ENCODE results near the gene PRKCD. TPM values are rescaled to one million over a fixed set of nuclear protein-coding genes. Genes with fewer than 3 reads are reported as not detected.
A peak's percentile ranks its signal among the peaks of the same experiment; 100 is the strongest.

The PRKCD gene
- total RNA-seq, 1 experiment from 2014 or later = 30.9 TPM

GRCh38 chr3:53224026-53224425, 63.0 kb downstream of the PRKCD start:
- ChIA-PET POLR2A (no interaction called here), CTCF (no interaction called here)
- H3K27ac Mint-ChIP-seq (ENCODE audit: unreplicated experiment) = peak overlapping the region; percentile 61
- no peaks in the 10 kb centered on the region for H3K9me3 Mint-ChIP-seq (ENCODE audit: unreplicated experiment)
- intact Hi-C loops (cut with micrococcal nuclease; ENCODE audit: unreplicated experiment) = loop anchor here (5.0 kb wide), 3 partner anchors 48 to 128 kb away; no protein-coding TSS in a partner anchor
- no peak overlapping the region for H3K4me3 ChIP-seq (ENCODE audit: low read depth, low read length)
- peak in 1 of 2 experiments; percentile 26 for DNase-seq
- peaks cover 5% of the 10 kb centered on the region for H3K36me3 ChIP-seq (ENCODE audit: control insufficient read depth, insufficient read depth, low read length)
- peaks cover 80% of the 10 kb centered on the region for H3K36me3 Mint-ChIP-seq (ENCODE audit: insufficient read depth, unreplicated experiment)
- H3K4me3 Mint-ChIP-seq (ENCODE audit: unreplicated experiment) = no peak overlapping the region
- no peaks in the 10 kb centered on the region for H3K4me1 Mint-ChIP-seq (ENCODE audit: low read depth, unreplicated experiment)
- BruUV-seq (replicated peaks) = no TSS peak
- H3K27me3 Mint-ChIP-seq (ENCODE audit: insufficient read depth, unreplicated experiment) = no peaks in the 10 kb centered on the region
- H3K9me3 ChIP-seq = no peaks in the 10 kb centered on the region
- H3K27me3 ChIP-seq (replicated peaks; ENCODE audit: control insufficient read depth, insufficient read depth, low read length) = no peaks in the 10 kb centered on the region
- H3K4me1 ChIP-seq = no peaks in the 10 kb centered on the region
- no peak for TF ChIP-seq CTCF (IDR thresholded peaks at IDR 0.05; ENCODE audit: insufficient read depth in 1 of 2, low read depth in 1 of 2, low read length in 1 of 2, severe bottlenecking in 1 of 2, unreplicated experiment in 1 of 2)

GRCh38 chr3:53224536-53224935, 63.5 kb downstream of the PRKCD start:
- Mint-ChIP-seq H3K36me3 (ENCODE audit: insufficient read depth, unreplicated experiment) (peaks cover 85% of the 10 kb centered on the region), H3K27me3 (ENCODE audit: insufficient read depth, unreplicated experiment) (no peaks in the 10 kb centered on the region), H3K4me1 (ENCODE audit: low read depth, unreplicated experiment) (no peaks in the 10 kb centered on the region), H3K4me3 (ENCODE audit: unreplicated experiment) (no peak overlapping the region), H3K27ac (ENCODE audit: unreplicated experiment) (no peak overlapping the region), H3K9me3 (ENCODE audit: unreplicated experiment) (no peaks in the 10 kb centered on the region)
- no peak overlapping the region for H3K4me3 ChIP-seq (ENCODE audit: low read depth, low read length)
- ChIA-PET POLR2A (no interaction called here), CTCF (interaction anchor here (0.6 kb wide), 1 partner anchor 47 kb away, joined by 3 read pairs; no protein-coding TSS in a partner anchor)
- H3K36me3 ChIP-seq (ENCODE audit: control insufficient read depth, insufficient read depth, low read length) = peaks cover 5% of the 10 kb centered on the region
- H3K9me3 ChIP-seq = no peaks in the 10 kb centered on the region
- BruUV-seq (replicated peaks) = no TSS peak
- intact Hi-C loops (cut with micrococcal nuclease; ENCODE audit: unreplicated experiment) = loop anchor here (5.0 kb wide), 3 partner anchors 48 to 128 kb away; no protein-coding TSS in a partner anchor
- no peaks in the 10 kb centered on the region for H3K4me1 ChIP-seq
- no peak for TF ChIP-seq CTCF (IDR thresholded peaks at IDR 0.05; ENCODE audit: insufficient read depth in 1 of 2, low read depth in 1 of 2, low read length in 1 of 2, severe bottlenecking in 1 of 2, unreplicated experiment in 1 of 2)
- DNase-seq = peak in 1 of 2 experiments; percentile 24
- no peaks in the 10 kb centered on the region for H3K27me3 ChIP-seq (replicated peaks; ENCODE audit: control insufficient read depth, insufficient read depth, low read length)

- Mint-ChIP-seq H3K9me3 (ENCODE audit: unreplicated experiment) (no peaks in the 10 kb centered on the region), H3K27ac (ENCODE audit: unreplicated experiment) (no peak overlapping the region), H3K4me1 (ENCODE audit: low read depth, unreplicated experiment) (no peaks in the 10 kb centered on the region), H3K27me3 (ENCODE audit: insufficient read depth, unreplicated experiment) (no peaks in the 10 kb centered on the region), H3K36me3 (ENCODE audit: insufficient read depth, unreplicated experiment) (peaks cover 82% of the 10 kb centered on the region), H3K4me3 (ENCODE audit: unreplicated experiment) (no peak overlapping the region)
- intact Hi-C loops (cut with micrococcal nuclease; ENCODE audit: unreplicated experiment) = no loop called here
- no TSS peak for BruUV-seq (replicated peaks)
- Histone ChIP-seq H3K9me3 (no peaks in the 10 kb centered on the region), H3K36me3 (ENCODE audit: control insufficient read depth, insufficient read depth, low read length) (peaks cover 5% of the 10 kb centered on the region), H3K27me3 (replicated peaks; ENCODE audit: control insufficient read depth, insufficient read depth, low read length) (no peaks in the 10 kb centered on the region), H3K4me3 (ENCODE audit: low read depth, low read length) (no peak overlapping the region), H3K4me1 (no peaks in the 10 kb centered on the region)
- DNase-seq = peak in 1 of 2 experiments; percentile 32
- POLR2A ChIA-PET = no interaction called here
- no peak for TF ChIP-seq CTCF (IDR thresholded peaks at IDR 0.05; ENCODE audit: insufficient read depth in 1 of 2, low read depth in 1 of 2, low read length in 1 of 2, severe bottlenecking in 1 of 2, unreplicated experiment in 1 of 2)
- CTCF ChIA-PET = interaction anchor here (0.6 to 0.7 kb wide), 2 partner anchors 29 to 47 kb away, joined by 3 to 4 read pairs; no protein-coding TSS in a partner anchor
These were observed 64.2 kb downstream of the PRKCD start for GRCh38 chr3:53225181-53225580.

Measured in Caco-2 (cell line).